ENCODE results near the gene DCST2. TPM values are rescaled to one million over a fixed set of nuclear protein-coding genes. Genes with fewer than 3 reads are reported as not detected.
A peak's percentile ranks its signal among the peaks of the same experiment; 100 is the strongest.

The DCST2 gene
- total RNA-seq, 2 experiments from 2014 or later = 0.09 to 0.29 TPM

- H3K4me1 Mint-ChIP-seq = peaks cover 36% of the 10 kb centered on the region
- H3K27me3 Mint-ChIP-seq = no peaks in the 10 kb centered on the region
- H3K36me3 Mint-ChIP-seq = peaks cover 24% of the 10 kb centered on the region
- ATAC-seq (peak; percentile 2), DNase-seq (peak; percentile 79)
- no peak overlapping the region for H3K4me3 Mint-ChIP-seq
- no peaks in the 10 kb centered on the region for H3K9me3 Mint-ChIP-seq (ENCODE audit: low read depth)
- H3K27ac Mint-ChIP-seq = no peak overlapping the region
- CTCF ChIA-PET = interaction anchor here (1.4 to 7.0 kb wide), 4 partner anchors 8 to 116 kb away, joined by 5 to 32 read pairs (median 16); partner anchors contain the start of genes FLAD1 and PBXIP1
Observed at GRCh38 chr1:154975409-154976059, 58.0 kb downstream of the DCST2 start.

GRCh38 chr1:154974808-154975408, 58.7 kb downstream of the DCST2 start:
- CTCF ChIA-PET = interaction anchor here (1.1 to 7.0 kb wide), 8 partner anchors 8 to 116 kb away, joined by 3 to 32 read pairs (median 12); partner anchors contain the start of genes ADAM15, FLAD1 and PBXIP1
- no peak overlapping the region for H3K27ac Mint-ChIP-seq
- peaks cover 36% of the 10 kb centered on the region for H3K4me1 Mint-ChIP-seq
- peaks cover 21% of the 10 kb centered on the region for H3K36me3 Mint-ChIP-seq
- ATAC-seq (peak; percentile 57), DNase-seq (peak; percentile 97)
- H3K9me3 Mint-ChIP-seq (ENCODE audit: low read depth) = no peaks in the 10 kb centered on the region
- no peaks in the 10 kb centered on the region for H3K27me3 Mint-ChIP-seq
- H3K4me3 Mint-ChIP-seq = no peak overlapping the region

GRCh38 chr1:154974102-154974807, 59.3 kb downstream of the DCST2 start, which contains the start of gene CKS1B:
CKS1B (plus strand) TSS chr1:154974681; CDS start chr1:154974746, 65 bp downstream.
- peaks cover 38% of the 10 kb centered on the region for H3K4me1 Mint-ChIP-seq

GRCh38 chr1:154973344-154974101, 60.1 kb downstream of the DCST2 start:
- Mint-ChIP-seq H3K27ac (peak overlapping the region; percentile 60), H3K36me3 (peaks cover 12% of the 10 kb centered on the region), H3K27me3 (no peaks in the 10 kb centered on the region), H3K4me1 (peaks cover 41% of the 10 kb centered on the region), H3K9me3 (ENCODE audit: low read depth) (no peaks in the 10 kb centered on the region), H3K4me3 (no peak overlapping the region)
- CTCF ChIA-PET = interaction anchor here (0.7 to 7.0 kb wide), 13 partner anchors 10 to 312 kb away, joined by 3 to 32 read pairs (median 9); partner anchors contain the start of genes ADAM15, FLAD1, LENEP and PBXIP1
- peak; percentile 98 for DNase-seq
- peak; percentile 20 for ATAC-seq

More at GRCh38 chr1:154974102-154974807, 59.3 kb downstream of the DCST2 start, which contains the start of gene CKS1B:
- ATAC-seq (peak; percentile 89), DNase-seq (peak; percentile 98)
- Mint-ChIP-seq H3K27ac (no peak within 1 kb of the TSS), H3K36me3 (peaks cover 17% of the 10 kb centered on the region), H3K9me3 (ENCODE audit: low read depth) (no peaks in the 10 kb centered on the region), H3K27me3 (no peaks in the 10 kb centered on the region), H3K4me3 (no peak within 1 kb of the TSS)
- CTCF ChIA-PET = interaction anchor here (0.8 to 7.0 kb wide), 13 partner anchors 9 to 117 kb away, joined by 3 to 32 read pairs (median 9); partner anchors contain the start of genes ADAM15, FLAD1, LENEP and PBXIP1

GRCh38 chr1:154972517-154973343, 60.9 kb downstream of the DCST2 start:
- no peaks in the 10 kb centered on the region for H3K27me3 Mint-ChIP-seq
- CTCF ChIA-PET = interaction anchor here (1.3 to 7.0 kb wide), 6 partner anchors 11 to 112 kb away, joined by 13 to 32 read pairs (median 19); partner anchors contain the start of genes FLAD1 and PYGO2
- peak overlapping the region; percentile 60 for H3K27ac Mint-ChIP-seq
- H3K9me3 Mint-ChIP-seq (ENCODE audit: low read depth) = no peaks in the 10 kb centered on the region
- H3K36me3 Mint-ChIP-seq = peaks cover 13% of the 10 kb centered on the region
- no peak for DNase-seq
- peaks cover 41% of the 10 kb centered on the region for H3K4me1 Mint-ChIP-seq
- no peak for ATAC-seq
- H3K4me3 Mint-ChIP-seq = peak overlapping the region; percentile 35

GRCh38 chr1:154972213-154972516, 61.4 kb downstream of the DCST2 start:
- H3K36me3 Mint-ChIP-seq = peaks cover 12% of the 10 kb centered on the region
- DNase-seq = no peak
- peak overlapping the region; percentile 35 for H3K4me3 Mint-ChIP-seq
- H3K9me3 Mint-ChIP-seq (ENCODE audit: low read depth) = no peaks in the 10 kb centered on the region
- no peaks in the 10 kb centered on the region for H3K27me3 Mint-ChIP-seq
- H3K4me1 Mint-ChIP-seq = peaks cover 42% of the 10 kb centered on the region
- no peak for ATAC-seq
- CTCF ChIA-PET = interaction anchor here (1.7 to 7.0 kb wide), 5 partner anchors 11 to 113 kb away, joined by 5 to 32 read pairs (median 17); partner anchors contain the start of gene PYGO2
- H3K27ac Mint-ChIP-seq = peak overlapping the region; percentile 60

- Mint-ChIP-seq H3K27ac (peak overlapping the region; percentile 5), H3K4me1 (peaks cover 43% of the 10 kb centered on the region), H3K36me3 (peaks cover 11% of the 10 kb centered on the region), H3K4me3 (no peak overlapping the region), H3K27me3 (no peaks in the 10 kb centered on the region), H3K9me3 (ENCODE audit: low read depth) (no peaks in the 10 kb centered on the region)
- DNase-seq = no peak
- no peak for ATAC-seq
- CTCF ChIA-PET = interaction anchor here (1.3 to 4.7 kb wide), 5 partner anchors 10 to 114 kb away, joined by 3 to 28 read pairs (median 13); partner anchors contain the start of genes FLAD1 and PYGO2
Observed at GRCh38 chr1:154971341-154971998, 62.1 kb downstream of the DCST2 start.

GRCh38 chr1:154970631-154971340, 62.8 kb downstream of the DCST2 start, which contains the start of gene SHC1:
SHC1 (minus strand) TSS chr1:154970747; CDS start chr1:154970526, 221 bp downstream.
- H3K4me3 Mint-ChIP-seq = no peak within 1 kb of the TSS
- no peaks in the 10 kb centered on the region for H3K27me3 Mint-ChIP-seq
- H3K9me3 Mint-ChIP-seq (ENCODE audit: low read depth) = no peaks in the 10 kb centered on the region
- ATAC-seq = no peak
- peak within 1 kb of the TSS; percentile 56 for H3K27ac Mint-ChIP-seq
- CTCF ChIA-PET = interaction anchor here (1.2 to 4.7 kb wide), 8 partner anchors 9 to 114 kb away, joined by 3 to 17 read pairs (median 6); partner anchors contain the start of genes FLAD1 and PYGO2
- H3K4me1 Mint-ChIP-seq = peaks cover 43% of the 10 kb centered on the region
- peaks cover 10% of the 10 kb centered on the region for H3K36me3 Mint-ChIP-seq
- DNase-seq = peak; percentile 56

GRCh38 chr1:154969860-154970452, 63.6 kb downstream of the DCST2 start:
- CTCF ChIA-PET = interaction anchor here (1.2 to 4.7 kb wide), 8 partner anchors 9 to 115 kb away, joined by 3 to 17 read pairs (median 6); partner anchors contain the start of genes FLAD1 and PYGO2
- Mint-ChIP-seq H3K9me3 (ENCODE audit: low read depth) (no peaks in the 10 kb centered on the region), H3K4me3 (no peak overlapping the region), H3K36me3 (peaks cover 10% of the 10 kb centered on the region), H3K27me3 (no peaks in the 10 kb centered on the region), H3K4me1 (peaks cover 43% of the 10 kb centered on the region), H3K27ac (no peak overlapping the region)
- ATAC-seq (no peak), DNase-seq (no peak)

- Mint-ChIP-seq H3K4me1 (peaks cover 45% of the 10 kb centered on the region), H3K9me3 (ENCODE audit: low read depth) (no peaks in the 10 kb centered on the region), H3K4me3 (no peak overlapping the region), H3K36me3 (peaks cover 10% of the 10 kb centered on the region), H3K27me3 (no peaks in the 10 kb centered on the region), H3K27ac (peak overlapping the region; percentile 24)
- CTCF ChIA-PET = interaction anchor here (1.3 to 2.6 kb wide), 2 partner anchors 24 to 30 kb away, joined by 3 to 8 read pairs; no protein-coding TSS in a partner anchor
- ATAC-seq (no peak), DNase-seq (no peak)
Observed at GRCh38 chr1:154969246-154969645, 64.3 kb downstream of the DCST2 start.

Measured in activated CD8-positive, alpha-beta memory T cell treated with anti-CD3 and anti-CD28 coated beads, Interleukin-2, amount 10 ng/mL, durations not matched to agents 7 days and 5 days (primary cell).